ENCODE results near the gene SCT. TPM values are rescaled to one million over a fixed set of nuclear protein-coding genes. Genes with fewer than 3 reads are reported as not detected.
"Not testable (repeated sequence)": the region's sequence is repeated elsewhere in the genome, so short reads cannot be mapped to it uniquely, and the experiment has no call there.

Gene SCT
- total RNA-seq, 1 experiment from 2014 or later: not detected

- DNase-seq (ENCODE audit: low read depth, low spot score): no peak
- in situ Hi-C loops (cut with HindIII; ENCODE audit: low pct_unique_long_range_greater_than_20kb, low sequenced_read_pairs): no loop called here
These were observed 23.5 kb upstream of the SCT start for GRCh38 chr11:650482-650881.

- in situ Hi-C loops (cut with HindIII; ENCODE audit: low pct_unique_long_range_greater_than_20kb, low sequenced_read_pairs); DNase-seq (ENCODE audit: low read depth, low spot score): not testable (repeated sequence)
These were observed 20.7 kb upstream of the SCT start for GRCh38 chr11:647672-648158.

- in situ Hi-C loops (cut with HindIII; ENCODE audit: low pct_unique_long_range_greater_than_20kb, low sequenced_read_pairs): no loop called here
- no peak for DNase-seq (ENCODE audit: low read depth, low spot score)
These were observed 19.2 kb upstream of the SCT start for GRCh38 chr11:646214-646613.

- in situ Hi-C loops (cut with HindIII; ENCODE audit: low pct_unique_long_range_greater_than_20kb, low sequenced_read_pairs): no loop called here
- DNase-seq (ENCODE audit: low read depth, low spot score): no peak
These were observed 18.6 kb upstream of the SCT start for GRCh38 chr11:645536-645935.

GRCh38 chr11:643849-644738, 17.1 kb upstream of the SCT start:
- DNase-seq (ENCODE audit: low read depth, low spot score): no peak
- in situ Hi-C loops (cut with HindIII; ENCODE audit: low pct_unique_long_range_greater_than_20kb, low sequenced_read_pairs): no loop called here

- DNase-seq (ENCODE audit: low read depth, low spot score): no peak
- in situ Hi-C loops (cut with HindIII; ENCODE audit: low pct_unique_long_range_greater_than_20kb, low sequenced_read_pairs): no loop called here
These were observed 16.4 kb upstream of the SCT start for GRCh38 chr11:643366-643765.

- in situ Hi-C loops (cut with HindIII; ENCODE audit: low pct_unique_long_range_greater_than_20kb, low sequenced_read_pairs): no loop called here
- no peak for DNase-seq (ENCODE audit: low read depth, low spot score)
These were observed 14.9 kb upstream of the SCT start for GRCh38 chr11:641806-642370.

GRCh38 chr11:640021-640706, 13.2 kb upstream of the SCT start:
- in situ Hi-C loops (cut with HindIII; ENCODE audit: low pct_unique_long_range_greater_than_20kb, low sequenced_read_pairs): no loop called here
- DNase-seq (ENCODE audit: low read depth, low spot score): no peak

GRCh38 chr11:639332-639955, 12.5 kb upstream of the SCT start:
- in situ Hi-C loops (cut with HindIII; ENCODE audit: low pct_unique_long_range_greater_than_20kb, low sequenced_read_pairs): no loop called here
- DNase-seq (ENCODE audit: low read depth, low spot score): no peak

- DNase-seq (ENCODE audit: low read depth, low spot score): no peak
- in situ Hi-C loops (cut with HindIII; ENCODE audit: low pct_unique_long_range_greater_than_20kb, low sequenced_read_pairs): no loop called here
These were observed 11.8 kb upstream of the SCT start for GRCh38 chr11:638631-639331.

- no peak for DNase-seq (ENCODE audit: low read depth, low spot score)
- in situ Hi-C loops (cut with HindIII; ENCODE audit: low pct_unique_long_range_greater_than_20kb, low sequenced_read_pairs): no loop called here
These were observed 10.9 kb upstream of the SCT start for GRCh38 chr11:637593-638521.

GRCh38 chr11:637333-637592, 10.3 kb upstream of the SCT start:
- no peak for DNase-seq (ENCODE audit: low read depth, low spot score)
- in situ Hi-C loops (cut with HindIII; ENCODE audit: low pct_unique_long_range_greater_than_20kb, low sequenced_read_pairs): no loop called here

- DNase-seq (ENCODE audit: low read depth, low spot score): no peak
- in situ Hi-C loops (cut with HindIII; ENCODE audit: low pct_unique_long_range_greater_than_20kb, low sequenced_read_pairs): no loop called here
These were observed 9.7 kb upstream of the SCT start, which contains the start of gene DRD4 for GRCh38 chr11:636511-637332. TSS of gene DRD4 (plus strand) at chr11:637269. CDS start at chr11:637305, 36 bp downstream.

GRCh38 chr11:635945-636510, 9.0 kb upstream of the SCT start:
- in situ Hi-C loops (cut with HindIII; ENCODE audit: low pct_unique_long_range_greater_than_20kb, low sequenced_read_pairs): no loop called here
- DNase-seq (ENCODE audit: low read depth, low spot score): no peak

- in situ Hi-C loops (cut with HindIII; ENCODE audit: low pct_unique_long_range_greater_than_20kb, low sequenced_read_pairs): no loop called here
- no peak for DNase-seq (ENCODE audit: low read depth, low spot score)
These were observed 3.9 kb upstream of the SCT start for GRCh38 chr11:630871-631270.

GRCh38 chr11:629237-629583, 2.2 kb upstream of the SCT start:
- in situ Hi-C loops (cut with HindIII; ENCODE audit: low pct_unique_long_range_greater_than_20kb, low sequenced_read_pairs): no loop called here

More at GRCh38 chr11:629237-629583, 2.2 kb upstream of the SCT start:
- no peak for DNase-seq (ENCODE audit: low read depth, low spot score)
